LHCN-M2 (cell line): ENCODE results near the gene RHOV. TPM values are rescaled to one million over a fixed set of nuclear protein-coding genes. Genes with fewer than 3 reads are reported as not detected.

Source experiments
- total RNA-seq: library from RNA; depleted of rRNA; stranded (reverse); fragments of >200 nt; gene quantifications from 2 replicates; pipeline ENCODE4 v1.2.3, GENCODE V29; 2014; rRNA removed

The RHOV gene
- total RNA-seq, 1 experiment from 2014 or later, result not detected

Other genes with a start within 250 kb of the RHOV start
- gene RAD51, start 179.1 kb downstream of the RHOV start, total RNA-seq, result 14.0 and 16.2 TPM in 2 replicates
- 16.1 and 16.7 TPM in 2 replicates for gene RMDN3, start 119.0 kb downstream of the RHOV start, total RNA-seq
- 4.2 and 4.7 TPM in 2 replicates for gene GCHFR, start 110.2 kb downstream of the RHOV start, total RNA-seq
- not detected in 2 replicates for gene C15orf62, start 104.3 kb downstream of the RHOV start, total RNA-seq
- 30.1 and 46.4 TPM in 2 replicates for gene ZFYVE19, start 67.1 kb downstream of the RHOV start, total RNA-seq
- gene DNAJC17, start 66.8 kb downstream of the RHOV start, total RNA-seq, result 37.0 and 44.4 TPM in 2 replicates
- not detected in 2 replicates for gene PPP1R14D, start 45.5 kb downstream of the RHOV start, total RNA-seq
- not detected in 2 replicates for gene SPINT1, start 30.2 kb downstream of the RHOV start, total RNA-seq
- gene VPS18, start 20.2 kb upstream of the RHOV start, total RNA-seq, result 45.1 and 52.1 TPM in 2 replicates
- gene DLL4, start 55.1 kb upstream of the RHOV start, total RNA-seq, result 0.13 and 0.17 TPM in 2 replicates
- gene CHAC1, start 79.2 kb upstream of the RHOV start, total RNA-seq, result 1.5 and 1.8 TPM in 2 replicates
- gene INO80, start 242.0 kb upstream of the RHOV start, total RNA-seq, result 16.7 and 17.1 TPM in 2 replicates